PC-9 (cell line): ENCODE results near the gene ZNF593. TPM values are rescaled to one million over a fixed set of nuclear protein-coding genes. Genes with fewer than 3 reads are reported as not detected.

Experiments
- BruUV-seq: library from RNA; stranded (reverse); fragments of 400-500 nt; replicated peaks from 2 replicates; lab custom pipeline; 2021; lab: Mats Ljungman, UMichigan
- CTCF ChIA-PET: fragments of 300-600 bp; sonication (Branson Sonifier 250); formaldehyde crosslinking; loops from one replicate; lab custom pipeline; 2022; ENCODE audit warnings: antibody characterized with exemption; lab: Charles Lee
- POLR2A ChIA-PET: fragments of 300-600 bp; sonication (Branson Sonifier 250); formaldehyde crosslinking; loops from one replicate; lab custom pipeline; 2022; ENCODE audit warnings: antibody characterized with exemption; ENCODE audit not compliant: unreplicated experiment; lab: Charles Lee
- DNase-seq, 2 experiments: peaks; one replicate each; pipeline versions ENCODE4 v3.0.0 to v3.0.0-alpha.2; 2015 to 2022; ENCODE audit warnings: mixed read lengths in 1 of 2
- H2AFZ ChIP-seq: fragments of 200-600 bp; sonication (generic); 2 replicates; pipeline ENCODE4 v1.8.1; 2017; ENCODE audit warnings: antibody characterized with exemption
- H3F3A ChIP-seq: fragments of 200-600 bp; sonication (generic); 2 replicates; pipeline ENCODE4 v1.8.1; 2017; ENCODE audit warnings: antibody characterized with exemption, mild to moderate bottlenecking, low read depth; ENCODE audit not compliant: insufficient read depth
- H3K27ac ChIP-seq: fragments of 200-600 bp; sonication (generic); 2 replicates; pipeline ENCODE4 v1.6.1; 2016; ENCODE audit warnings: mixed run types
- H3K27me3 ChIP-seq: fragments of 200-600 bp; sonication (generic); 2 replicates; pipeline ENCODE4 v1.6.1; 2016; ENCODE audit warnings: low read depth, mixed run types; ENCODE audit not compliant: insufficient read depth
- H3K36me3 ChIP-seq: fragments of 200-600 bp; sonication (generic); 2 replicates; pipeline ENCODE4 v1.6.1; 2016; ENCODE audit warnings: low read depth, mixed run types
- H3K4me1 ChIP-seq: fragments of 200-600 bp; sonication (generic); replicated peaks from 2 replicates; pipeline ENCODE4 v1.6.1; 2016; ENCODE audit warnings: mixed run types; ENCODE audit not compliant: insufficient read depth
- H3K4me2 ChIP-seq: fragments of 200-600 bp; sonication (generic); 2 replicates; pipeline ENCODE4 v1.6.1; 2017; ENCODE audit warnings: mixed run types
- H3K4me3 ChIP-seq: fragments of 200-600 bp; sonication (generic); 2 replicates; pipeline ENCODE4 v1.6.1; 2016; ENCODE audit warnings: mixed run types
- H3K79me2 ChIP-seq: fragments of 200-600 bp; sonication (generic); 2 replicates; pipeline ENCODE4 v1.6.1; 2017; ENCODE audit warnings: low read depth, mixed run types
- H3K9me2 ChIP-seq: fragments of 200-600 bp; sonication (generic); 2 replicates; pipeline ENCODE4 v1.8.1; 2017; ENCODE audit warnings: mild to moderate bottlenecking; ENCODE audit not compliant: insufficient read depth
- H3K9me3 ChIP-seq: fragments of 200-600 bp; sonication (generic); 2 replicates; pipeline ENCODE4 v1.8.1; 2016; ENCODE audit warnings: low read depth; ENCODE audit not compliant: insufficient read depth
- H4K20me1 ChIP-seq: fragments of 200-600 bp; sonication (generic); 2 replicates; pipeline ENCODE4 v1.8.1; 2017; ENCODE audit not compliant: insufficient read depth
- CTCF ChIP-seq: fragments of 200-600 bp; sonication (generic); conservative IDR thresholded peaks from 2 replicates; pipeline ENCODE4 v1.6.1; 2017; ENCODE audit warnings: mixed run types, antibody characterized with exemption, mild to moderate bottlenecking, moderate library complexity
- EZH2 ChIP-seq: fragments of 200-600 bp; sonication (generic); IDR thresholded peaks from 2 replicates; pipeline ENCODE4 v1.8.0; 2017; ENCODE audit warnings: antibody characterized with exemption, low read depth
- intact Hi-C: fragments of 100-400 bp; cut with micrococcal nuclease; formaldehyde crosslinking; loops from one replicate; pipeline ENCODE4 v1.10.0; 2022; ENCODE audit not compliant: unreplicated experiment
- total RNA-seq: library from RNA; stranded (reverse); gene quantifications from 2 replicates; pipeline ENCODE4 v1.2.3, GENCODE V29; 2021

Gene ZNF593
- total RNA-seq, 1 experiment from 2014 or later, result 37.0 TPM

DNA sequence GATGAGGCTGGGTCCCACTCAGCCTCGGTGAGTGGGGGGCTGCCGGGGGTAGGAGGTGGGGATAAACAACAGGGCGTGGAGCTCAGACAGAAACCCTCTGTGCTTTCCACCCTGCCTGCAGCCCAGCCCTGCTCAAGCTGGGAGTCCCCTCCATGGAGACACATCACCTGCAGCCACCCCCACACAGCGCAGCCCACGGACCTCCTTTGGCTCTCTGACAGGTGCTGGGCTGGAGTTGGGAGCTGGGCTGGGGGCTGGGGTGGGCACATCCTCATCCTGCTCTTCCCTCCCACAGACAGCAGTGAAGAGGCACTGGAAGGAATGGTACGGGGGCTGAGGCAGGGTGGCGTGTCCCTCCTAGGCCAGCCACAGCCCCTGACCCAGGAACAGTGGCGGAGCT lies 18.8 kb downstream of the ZNF593 start:
- ChIA-PET POLR2A (no interaction called here), CTCF (interaction anchor here (0.5 kb wide), 1 partner anchor 87 kb away, joined by 3 read pairs; no protein-coding TSS in a partner anchor)
- no peak overlapping the region for H2AFZ ChIP-seq
- 0 out of 2 replicates have a peak, but pooled peaks cover 6% of the 10 kb centered on the region for H3K36me3 ChIP-seq
- no peak for DNase-seq
- no peak overlapping the region for H3K27ac ChIP-seq
- no peak overlapping the region for H3K4me2 ChIP-seq
- H3K27me3 ChIP-seq, result no peaks in the 10 kb centered on the region
- H3K9me2 ChIP-seq, result no peaks in the 10 kb centered on the region
- intact Hi-C loops, result no loop called here
- no peak for TF ChIP-seq CTCF
- no peak for TF ChIP-seq EZH2
- no peaks in the 10 kb centered on the region for H3K4me1 ChIP-seq
- H3K79me2 ChIP-seq, result no peaks in the 10 kb centered on the region
- H3F3A ChIP-seq, result no peaks in the 10 kb centered on the region
- H4K20me1 ChIP-seq, result no peaks in the 10 kb centered on the region
- no peaks in the 10 kb centered on the region for H3K9me3 ChIP-seq
- no TSS peak for BruUV-seq
- H3K4me3 ChIP-seq, result no peak overlapping the region

DNA sequence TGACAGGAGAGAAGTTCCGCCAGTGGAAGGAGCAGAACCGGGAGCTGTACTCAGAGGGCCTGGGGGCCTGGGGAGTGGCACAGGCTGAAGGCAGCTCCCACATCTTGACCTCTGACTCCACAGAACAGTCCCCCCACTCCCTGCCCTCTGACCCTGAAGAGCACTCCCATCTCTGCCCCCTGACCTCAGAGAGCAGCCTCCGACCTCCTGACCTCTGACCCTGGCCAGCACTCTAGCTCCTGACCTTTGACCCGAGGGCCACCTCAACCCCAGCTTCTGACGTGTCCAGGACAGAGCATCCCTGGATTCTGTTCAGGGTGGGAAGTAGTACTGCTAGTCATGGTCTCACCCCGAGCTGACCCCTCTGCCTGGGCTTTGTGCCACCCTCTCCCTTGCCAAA lies 19.6 kb downstream of the ZNF593 start:
- H3K36me3 ChIP-seq, result 0 out of 2 replicates have a peak, but pooled peaks cover 6% of the 10 kb centered on the region
- CTCF ChIA-PET, result no interaction called here

DNA sequence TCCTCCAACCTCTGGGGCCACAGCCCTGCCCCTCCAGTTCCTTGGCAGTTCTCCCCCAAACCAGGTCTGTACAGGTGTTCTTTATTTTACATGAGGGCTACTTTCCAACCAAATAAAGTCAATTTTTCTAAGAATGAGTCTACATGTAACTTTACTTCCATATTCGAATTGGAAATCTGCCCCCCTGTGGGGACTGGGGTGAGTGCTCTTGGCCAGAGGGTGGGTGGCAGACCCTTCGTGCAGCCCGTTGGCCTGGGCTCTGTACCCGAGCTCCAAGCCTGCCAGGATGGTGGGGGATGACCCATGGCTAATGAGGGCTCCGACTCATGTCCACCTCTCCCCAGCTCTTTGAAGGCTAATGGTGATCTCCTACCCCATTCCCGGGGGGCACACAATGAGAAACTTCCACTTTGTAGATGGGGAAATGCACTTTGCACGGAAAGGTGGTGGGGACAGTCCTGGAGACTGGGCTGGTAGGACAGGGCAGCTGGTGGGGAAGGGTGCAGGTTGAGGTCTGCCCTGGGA lies 20.1 kb downstream of the ZNF593 start:
- BruUV-seq, result no TSS peak
- Histone ChIP-seq H3K27ac (no peak overlapping the region), H3K9me3 (no peaks in the 10 kb centered on the region), H3K4me1 (no peaks in the 10 kb centered on the region), H3K9me2 (no peaks in the 10 kb centered on the region), H4K20me1 (no peaks in the 10 kb centered on the region), H2AFZ (no peak overlapping the region), H3K4me3 (no peak overlapping the region), H3K27me3 (no peaks in the 10 kb centered on the region), H3K4me2 (no peak overlapping the region), H3F3A (no peaks in the 10 kb centered on the region), H3K36me3 (0 out of 2 replicates have a peak, but pooled peaks cover 3% of the 10 kb centered on the region), H3K79me2 (no peaks in the 10 kb centered on the region)
- intact Hi-C loops, result no loop called here
- ChIA-PET POLR2A (interaction anchor here (0.7 kb wide), 2 partner anchors 42 to 45 kb away, joined by 3 to 4 read pairs; no protein-coding TSS in a partner anchor), CTCF (interaction anchor here (1.0 kb wide), 1 partner anchor 43 kb away, joined by 5 read pairs; no protein-coding TSS in a partner anchor)
- DNase-seq, result no peak
- TF ChIP-seq CTCF (no peak), EZH2 (no peak)

More for the DNA sequence above, 19.6 kb downstream of the ZNF593 start:
- H3K9me2 ChIP-seq, result no peaks in the 10 kb centered on the region
- DNase-seq, result no peak
- H4K20me1 ChIP-seq, result no peaks in the 10 kb centered on the region
- no peak overlapping the region for H3K4me2 ChIP-seq
- no peaks in the 10 kb centered on the region for H3K4me1 ChIP-seq
- TF ChIP-seq EZH2 (no peak), CTCF (no peak)
- H3K27me3 ChIP-seq, result no peaks in the 10 kb centered on the region
- no peaks in the 10 kb centered on the region for H3K79me2 ChIP-seq
- H2AFZ ChIP-seq, result no peak overlapping the region
- no peaks in the 10 kb centered on the region for H3F3A ChIP-seq
- H3K27ac ChIP-seq, result no peak overlapping the region
- no peak overlapping the region for H3K4me3 ChIP-seq
- no TSS peak for BruUV-seq
- POLR2A ChIA-PET, result interaction anchor here (0.7 kb wide), 1 partner anchor 42 kb away, joined by 3 read pairs; no protein-coding TSS in a partner anchor
- intact Hi-C loops, result no loop called here
- H3K9me3 ChIP-seq, result no peaks in the 10 kb centered on the region
